Esophagus mucosa (tissue), 1 donor: ENCODE data around the gene NBPF19. TPM values are rescaled to one million over a fixed set of nuclear protein-coding genes. Genes with fewer than 3 reads are reported as not detected.
"Not testable (repeated sequence)": the region's sequence is repeated elsewhere in the genome, so short reads cannot be mapped to it uniquely, and the experiment has no call there.

ENCODE experiments used
- ATAC-seq: fragments of 200-7000 bp; cut with Tn5 transposase; one replicate; pipeline ENCODE4 v1.9.1; 2020
- total RNA-seq: library from RNA; stranded (reverse); gene quantifications from one replicate; pipeline ENCODE4 v1.2.4, GENCODE V29; 2023
- donor health status: DM: yes; HTN: yes; CAD: no.

The NBPF19 gene, protein sequence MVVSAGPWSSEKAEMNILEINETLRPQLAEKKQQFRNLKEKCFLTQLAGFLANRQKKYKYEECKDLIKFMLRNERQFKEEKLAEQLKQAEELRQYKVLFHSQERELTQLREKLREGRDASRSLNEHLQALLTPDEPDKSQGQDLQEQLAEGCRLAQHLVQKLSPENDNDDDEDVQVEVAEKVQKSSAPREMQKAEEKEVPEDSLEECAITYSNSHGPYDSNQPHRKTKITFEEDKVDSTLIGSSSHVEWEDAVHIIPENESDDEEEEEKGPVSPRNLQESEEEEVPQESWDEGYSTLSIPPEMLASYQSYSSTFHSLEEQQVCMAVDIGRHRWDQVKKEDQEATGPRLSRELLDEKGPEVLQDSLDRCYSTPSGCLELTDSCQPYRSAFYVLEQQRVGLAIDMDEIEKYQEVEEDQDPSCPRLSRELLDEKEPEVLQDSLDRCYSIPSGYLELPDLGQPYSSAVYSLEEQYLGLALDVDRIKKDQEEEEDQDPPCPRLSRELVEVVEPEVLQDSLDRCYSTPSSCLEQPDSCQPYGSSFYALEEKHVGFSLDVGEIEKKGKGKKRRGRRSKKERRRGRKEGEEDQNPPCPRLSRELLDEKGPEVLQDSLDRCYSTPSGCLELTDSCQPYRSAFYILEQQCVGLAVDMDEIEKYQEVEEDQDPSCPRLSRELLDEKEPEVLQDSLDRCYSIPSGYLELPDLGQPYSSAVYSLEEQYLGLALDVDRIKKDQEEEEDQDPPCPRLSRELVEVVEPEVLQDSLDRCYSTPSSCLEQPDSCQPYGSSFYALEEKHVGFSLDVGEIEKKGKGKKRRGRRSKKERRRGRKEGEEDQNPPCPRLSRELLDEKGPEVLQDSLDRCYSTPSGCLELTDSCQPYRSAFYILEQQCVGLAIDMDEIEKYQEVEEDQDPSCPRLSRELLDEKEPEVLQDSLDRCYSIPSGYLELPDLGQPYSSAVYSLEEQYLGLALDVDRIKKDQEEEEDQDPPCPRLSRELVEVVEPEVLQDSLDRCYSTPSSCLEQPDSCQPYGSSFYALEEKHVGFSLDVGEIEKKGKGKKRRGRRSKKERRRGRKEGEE (N-terminal part only)
- 12.0 TPM for total RNA-seq

DNA sequence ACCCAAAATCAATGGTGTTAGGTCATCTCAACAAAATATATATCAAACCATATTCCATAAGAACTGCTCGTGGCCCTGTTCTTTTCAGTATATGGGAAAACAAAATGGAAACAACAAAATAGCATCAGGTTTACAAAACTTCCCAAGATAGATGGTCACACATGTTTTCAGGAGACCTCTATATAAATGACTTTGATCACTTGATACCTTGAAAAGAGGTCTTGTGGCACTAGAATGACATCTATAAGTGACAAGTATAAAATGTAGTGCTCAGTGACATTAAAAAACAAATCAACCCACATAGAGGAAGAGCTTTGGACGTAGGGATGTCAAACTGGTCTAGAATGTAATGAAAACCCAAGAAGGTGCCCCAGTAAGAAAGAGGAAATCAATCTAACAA is at the start of gene NBPF19:
TSS of gene NBPF19 (plus strand) at position 301 of the 400 bp plus-strand sequence. CDS start 888 bp downstream, outside the sequence.
- not testable (repeated sequence) for ATAC-seq

DNA sequence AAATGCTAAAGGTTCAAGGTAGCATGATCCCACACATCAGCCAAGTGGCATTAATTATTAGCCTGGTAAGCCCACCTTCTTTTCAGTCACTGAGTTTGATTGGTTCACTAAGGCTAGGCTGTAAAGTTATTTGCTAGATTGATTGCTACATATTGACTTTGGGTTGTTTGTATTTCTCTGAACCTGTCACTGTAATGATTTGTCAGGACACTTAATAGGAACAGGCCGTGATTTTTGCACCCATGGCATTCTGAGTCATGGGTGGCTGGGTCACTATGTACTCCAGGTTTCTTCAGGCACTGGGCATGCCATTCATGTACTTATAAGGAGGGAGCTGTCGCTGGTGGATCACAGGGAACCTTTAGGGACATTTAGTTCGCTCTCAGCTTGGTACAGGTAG is 46.5 kb upstream of the NBPF19 start:
- not testable (repeated sequence) for ATAC-seq

DNA sequence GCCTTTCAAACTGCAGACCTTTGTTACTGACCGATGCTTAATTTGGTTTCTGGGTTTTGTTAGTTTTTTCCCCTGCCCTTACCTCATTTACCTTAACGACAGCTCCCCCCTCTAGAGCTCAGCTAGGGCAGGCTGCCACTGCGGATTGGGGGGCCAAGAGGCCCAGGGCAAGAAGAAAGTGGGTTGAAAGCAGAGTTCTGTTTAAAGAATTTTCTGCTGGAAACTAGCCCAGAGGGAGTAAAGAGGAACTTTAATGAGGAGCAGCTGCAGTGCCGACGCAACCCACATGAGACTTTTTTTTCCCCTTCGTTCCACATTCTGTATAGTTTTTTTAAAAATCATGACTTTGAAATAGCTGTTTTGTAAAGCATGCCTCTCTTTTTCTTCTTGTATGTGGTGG is 29.4 kb upstream of the NBPF19 start:
- ATAC-seq, result not testable (repeated sequence)

DNA sequence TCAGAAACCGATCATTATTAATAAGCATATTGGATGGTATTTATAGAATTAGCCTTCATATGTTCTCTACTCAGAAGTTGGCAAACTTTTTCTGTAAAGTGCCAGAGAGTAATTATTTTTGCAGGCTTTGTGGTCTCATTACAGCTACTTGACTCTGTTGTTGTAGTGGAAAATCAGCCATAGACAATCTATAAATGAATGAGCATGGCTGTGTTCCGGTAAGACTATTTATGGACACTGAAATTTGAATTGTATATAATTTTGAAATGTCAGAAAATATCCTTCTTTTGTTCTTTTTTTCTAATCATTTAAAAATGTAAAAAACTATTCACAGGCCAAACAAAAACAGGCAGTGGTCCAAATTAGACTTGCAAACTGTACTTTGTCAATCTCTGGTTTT is 22.6 kb upstream of the NBPF19 start:
- not testable (repeated sequence) for ATAC-seq

DNA sequence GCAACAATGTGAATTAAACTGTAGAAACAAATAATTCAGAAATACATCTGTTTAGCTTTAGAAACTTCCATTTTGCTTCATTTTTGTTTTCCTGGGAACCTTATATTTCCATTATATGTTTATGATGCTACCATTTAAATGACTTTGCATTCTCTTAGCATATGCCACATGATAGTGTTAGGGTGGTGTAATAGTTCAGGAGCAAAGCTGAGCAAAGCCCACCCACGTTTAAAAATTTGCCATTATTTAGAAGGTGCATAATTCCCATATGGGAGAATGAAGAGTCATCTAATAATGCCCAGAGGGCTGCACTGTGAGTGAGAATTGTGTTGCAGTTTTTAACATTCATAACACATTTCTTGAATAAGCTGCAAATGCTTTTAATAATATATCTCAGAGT is 22.2 kb upstream of the NBPF19 start:
- ATAC-seq, result not testable (repeated sequence)

DNA sequence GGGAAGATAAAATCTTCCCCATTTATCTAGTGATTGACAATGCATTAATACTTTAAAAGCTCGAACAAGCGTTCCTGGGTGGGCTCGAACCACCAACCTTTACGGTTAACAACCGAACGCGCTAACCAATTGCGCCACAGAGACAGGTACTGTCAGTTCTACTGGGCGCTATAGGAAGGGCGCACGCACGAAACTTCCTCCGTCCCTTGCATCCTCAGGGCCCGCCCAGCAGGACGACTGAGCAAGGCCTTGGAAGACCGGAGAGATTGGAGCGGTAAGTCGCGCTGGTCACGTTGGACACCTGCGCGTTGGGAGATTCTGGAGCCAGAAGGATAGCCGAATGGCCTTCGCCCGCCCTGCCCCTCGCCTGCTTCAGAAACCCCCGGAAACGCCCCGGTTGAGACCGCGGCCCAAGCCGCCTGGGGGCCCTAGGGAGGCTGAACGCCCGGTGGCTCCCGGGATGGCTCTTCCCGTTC is 83.5 kb downstream of the NBPF19 start:
- ATAC-seq, result not testable (repeated sequence)

DNA sequence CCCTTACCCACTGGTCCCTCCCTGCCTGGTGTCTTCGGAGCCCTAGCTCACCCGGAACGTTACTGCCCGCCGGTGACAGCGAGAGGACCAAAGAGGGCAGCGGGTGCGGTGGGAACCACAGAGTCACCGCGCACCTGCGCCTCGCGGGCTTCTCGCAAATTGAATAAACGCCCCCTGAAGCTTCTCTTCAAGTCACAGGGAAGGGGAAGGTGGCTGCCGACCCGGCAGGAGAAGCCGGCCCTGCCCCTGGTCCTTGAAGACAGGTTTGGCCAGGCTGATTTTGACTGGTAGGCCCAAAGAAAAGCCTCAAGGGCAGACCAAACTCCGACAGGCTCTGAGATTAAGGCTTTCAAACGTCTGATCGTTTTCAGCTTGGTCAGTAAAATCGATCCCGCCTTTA is 87.0 kb downstream of the NBPF19 start:
- ATAC-seq, result not testable (repeated sequence)

DNA sequence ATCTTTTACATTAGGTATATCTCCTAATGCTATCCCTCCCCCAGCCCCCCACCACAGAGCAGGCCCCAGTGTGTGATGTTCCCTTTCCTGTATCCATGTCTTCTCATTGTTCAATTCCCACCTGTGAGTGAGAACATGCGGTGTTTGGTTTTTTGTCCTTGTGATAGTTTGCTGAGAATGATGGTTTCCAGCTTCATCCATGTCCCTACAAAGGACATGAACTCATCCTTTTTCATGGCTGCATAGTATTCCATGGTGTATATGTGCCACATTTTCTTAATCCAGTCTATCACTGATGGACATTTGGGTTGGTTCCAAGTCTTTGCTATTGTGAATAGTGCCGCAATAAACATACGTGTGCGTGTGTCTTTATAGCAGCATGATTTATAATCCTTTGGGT is 90.6 kb downstream of the NBPF19 start:
- not testable (repeated sequence) for ATAC-seq

DNA sequence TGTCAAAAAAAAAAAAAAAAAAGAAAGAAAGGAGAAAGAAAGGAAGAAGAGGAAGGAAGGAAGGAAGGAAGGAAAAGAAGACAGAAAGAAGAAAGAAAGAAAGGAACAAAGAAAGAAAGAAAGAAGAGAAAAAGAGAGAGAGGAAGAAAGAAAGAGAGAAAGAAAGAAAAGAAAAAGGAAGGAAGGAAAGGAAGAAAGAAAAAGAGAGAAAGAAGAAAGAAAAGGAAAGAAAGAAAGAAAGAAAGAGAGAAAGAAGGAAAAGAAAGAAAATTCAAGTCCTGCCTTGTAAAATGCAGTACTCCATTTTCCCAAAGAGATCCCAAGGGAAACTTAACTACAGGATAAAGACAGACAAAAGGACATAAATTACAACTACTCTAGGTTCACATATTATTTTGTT is 97.9 kb downstream of the NBPF19 start:
- ATAC-seq, result not testable (repeated sequence)

DNA sequence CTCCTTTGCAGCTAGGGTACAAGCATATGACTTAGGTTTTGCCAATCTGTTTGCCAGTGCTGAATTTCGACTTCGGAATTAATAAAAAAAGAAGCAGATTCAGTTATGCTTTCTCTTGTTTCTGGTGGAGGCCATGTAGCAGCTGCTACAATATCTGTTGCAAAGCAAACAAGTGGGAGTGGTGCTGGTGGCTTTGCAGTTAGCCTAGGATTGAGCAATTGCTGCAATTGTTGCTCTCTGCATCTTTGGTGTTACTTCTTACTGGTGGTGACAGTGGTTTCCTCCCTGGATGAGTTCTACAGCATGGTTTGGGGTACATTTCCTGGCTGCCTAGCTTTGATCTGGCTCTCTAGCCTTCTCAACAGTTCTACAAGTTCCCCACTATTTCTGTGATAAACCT is 110.7 kb downstream of the NBPF19 start:
- ATAC-seq, result not testable (repeated sequence)

Other genes starting within 250 kb of the NBPF19 start
- gene PPIAL4C, start 108.8 kb downstream of the NBPF19 start, total RNA-seq, result not detected